Measurements from ENCODE around the gene PTBP1.
"Not testable (repeated sequence)": the region's sequence is repeated elsewhere in the genome, so short reads cannot be mapped to it uniquely, and the experiment has no call there.

Gene PTBP1

DNA sequence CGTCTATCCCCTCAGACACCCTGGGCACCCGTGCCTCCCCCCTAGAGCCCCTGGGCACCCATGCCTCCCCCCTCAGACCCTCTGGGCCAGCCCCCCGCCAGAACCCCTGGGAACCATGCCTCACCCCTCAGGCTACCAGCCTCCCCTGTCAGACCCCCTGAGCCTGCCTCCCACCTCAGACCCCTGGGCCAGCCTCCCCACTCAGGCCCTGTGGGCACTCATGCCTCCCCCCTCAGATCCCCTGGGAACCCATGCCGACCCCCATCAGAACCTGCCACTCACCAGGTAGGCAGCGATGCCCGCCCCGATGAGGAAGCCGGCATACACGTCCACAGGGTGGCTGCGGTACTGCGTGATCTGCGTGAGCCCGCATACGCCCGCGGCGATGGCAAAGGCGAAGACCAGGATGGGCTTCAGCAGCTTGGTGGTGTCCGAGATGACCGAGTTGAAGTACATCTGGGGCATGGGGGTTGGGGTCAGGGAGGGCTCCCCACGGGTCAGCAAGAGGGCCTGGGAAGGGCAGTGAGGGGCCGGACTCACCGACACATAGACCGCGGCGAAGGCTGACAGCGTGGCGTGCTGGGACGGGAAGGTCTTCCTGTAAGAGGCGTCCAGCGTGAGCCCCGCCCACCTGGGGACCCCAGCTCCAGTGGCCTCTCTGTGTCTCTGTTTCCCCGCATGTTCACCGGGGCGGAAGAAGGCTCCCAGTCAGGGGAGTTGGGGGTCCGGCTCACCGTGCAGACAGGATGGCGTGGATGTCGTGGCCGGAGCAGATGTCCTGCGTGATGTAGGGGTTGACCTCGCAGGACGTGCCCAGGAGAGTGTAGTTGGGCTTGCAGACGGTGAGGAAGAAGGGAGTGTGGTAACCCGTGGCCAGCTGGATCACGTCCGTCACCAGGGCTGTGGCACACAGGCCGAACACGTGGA, 17.2 kb downstream of the PTBP1 start:
- TF ChIP-seq POLR2A (IDR thresholded peaks at IDR 0.05; ENCODE audit: low read length) (no peak), GATA1 (IDR thresholded peaks at IDR 0.05; ENCODE audit: low read depth, low read length) (no peak)
- no peak for DNase-seq

DNA sequence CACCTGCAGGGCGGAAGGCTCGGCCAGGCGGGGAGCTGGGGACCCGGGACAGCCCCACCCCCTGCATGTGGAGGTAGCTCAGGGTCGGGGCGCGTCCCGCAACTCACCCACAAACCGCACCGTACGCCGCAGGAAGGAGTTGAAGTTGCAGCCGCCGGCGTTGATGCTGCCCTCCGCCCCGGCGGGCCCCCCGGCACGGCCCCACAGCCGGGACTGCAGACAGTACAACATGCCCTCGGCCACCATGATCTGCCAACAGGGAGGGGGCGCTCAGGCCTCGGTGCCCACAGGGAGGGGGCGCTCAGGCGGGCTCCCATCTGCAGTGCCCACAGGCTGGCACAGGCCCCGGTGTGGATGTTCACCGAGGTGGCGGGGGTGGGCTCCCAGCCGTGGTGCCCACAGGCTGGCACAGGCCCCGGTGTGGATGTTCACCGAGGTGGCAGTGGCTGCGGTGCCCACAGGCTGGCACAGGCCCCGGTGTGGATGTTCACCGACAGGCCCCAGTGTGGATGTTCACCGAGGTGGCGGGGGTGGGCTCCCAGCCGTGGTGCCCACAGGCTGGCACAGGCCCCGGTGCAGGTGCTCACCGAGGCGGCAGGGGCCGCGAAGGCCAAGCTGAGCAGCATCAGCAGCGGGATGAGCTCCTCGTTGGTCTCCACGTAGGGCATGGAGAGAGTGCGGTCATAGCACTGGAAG, 18.0 kb downstream of the PTBP1 start:
- DNase-seq, result no peak
- TF ChIP-seq GATA1 (IDR thresholded peaks at IDR 0.05; ENCODE audit: low read depth, low read length) (no peak), POLR2A (IDR thresholded peaks at IDR 0.05; ENCODE audit: low read length) (no peak)

DNA sequence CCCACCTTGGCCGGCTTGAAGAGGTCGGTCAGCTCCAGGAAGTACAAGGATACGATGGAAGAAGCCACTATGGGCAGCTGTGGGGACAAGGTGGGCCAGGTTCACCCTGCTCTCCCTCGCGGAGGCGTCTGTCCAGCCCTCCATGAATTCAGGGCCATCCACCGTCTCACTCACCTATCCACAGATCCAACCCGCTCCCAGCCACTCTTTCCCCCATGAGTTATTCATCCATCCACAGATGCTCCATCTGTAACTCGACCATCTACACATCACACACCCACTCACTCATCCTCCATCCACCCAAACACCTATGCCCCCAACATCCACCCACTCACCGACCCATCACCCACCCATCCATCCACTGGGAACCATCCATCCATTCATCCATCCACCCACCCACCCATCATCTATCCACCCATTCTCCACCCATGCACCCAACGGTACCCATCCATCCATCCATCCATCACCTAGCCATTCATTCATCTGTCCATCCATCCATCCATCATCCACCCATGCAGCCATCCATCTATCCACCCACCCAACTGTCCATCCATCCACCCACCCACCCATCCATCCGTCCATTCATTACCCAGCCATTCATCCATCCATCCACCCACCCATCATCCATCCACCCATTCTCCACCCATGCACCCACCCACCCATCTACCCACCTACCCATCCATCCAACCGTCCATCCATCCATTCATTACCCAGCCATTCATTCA, 18.7 kb downstream of the PTBP1 start:
- TF ChIP-seq GATA1 (IDR thresholded peaks at IDR 0.05; ENCODE audit: low read depth, low read length) (no peak), POLR2A (IDR thresholded peaks at IDR 0.05; ENCODE audit: low read length) (no peak)
- DNase-seq, result no peak

DNA sequence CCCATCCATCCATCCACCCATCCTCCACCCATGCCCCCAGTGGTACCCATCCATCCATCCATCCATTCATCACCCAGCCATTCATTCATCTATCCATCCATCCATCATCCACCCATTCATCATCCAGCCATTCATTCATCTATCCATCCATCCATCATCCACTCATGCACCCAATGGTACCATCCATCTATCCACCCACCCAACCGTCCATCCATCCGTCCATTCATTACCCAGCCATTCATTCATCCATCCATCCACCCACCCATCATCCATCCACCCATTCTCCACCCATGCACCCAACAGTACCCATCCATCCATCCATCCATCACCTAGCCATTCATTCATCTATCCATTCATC, 19.2 kb downstream of the PTBP1 start:
- no peak for DNase-seq
- no peak for TF ChIP-seq GATA1 (IDR thresholded peaks at IDR 0.05; ENCODE audit: low read depth, low read length)
- no peak for TF ChIP-seq POLR2A (IDR thresholded peaks at IDR 0.05; ENCODE audit: low read length)

DNA sequence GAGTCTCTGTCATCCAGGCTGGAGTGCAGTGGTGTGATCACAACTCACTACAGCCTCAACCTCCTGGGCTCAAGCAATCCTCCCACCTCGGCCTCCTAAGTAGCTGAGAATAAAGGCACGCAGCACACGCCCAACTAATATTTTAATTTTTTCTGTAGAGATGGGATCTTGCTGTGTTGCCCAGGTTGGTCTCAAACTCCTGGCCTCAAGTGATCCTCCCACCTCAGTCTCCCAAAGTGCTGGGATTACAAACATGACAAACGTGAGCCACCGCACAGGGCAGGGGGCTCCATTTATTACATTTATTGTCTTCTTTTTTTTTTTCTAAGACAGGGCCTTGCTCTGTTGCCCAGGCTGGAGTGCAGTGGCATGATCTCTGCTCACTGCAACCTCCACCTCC, 23.0 kb downstream of the PTBP1 start:
- DNase-seq, result not testable (repeated sequence)

DNA sequence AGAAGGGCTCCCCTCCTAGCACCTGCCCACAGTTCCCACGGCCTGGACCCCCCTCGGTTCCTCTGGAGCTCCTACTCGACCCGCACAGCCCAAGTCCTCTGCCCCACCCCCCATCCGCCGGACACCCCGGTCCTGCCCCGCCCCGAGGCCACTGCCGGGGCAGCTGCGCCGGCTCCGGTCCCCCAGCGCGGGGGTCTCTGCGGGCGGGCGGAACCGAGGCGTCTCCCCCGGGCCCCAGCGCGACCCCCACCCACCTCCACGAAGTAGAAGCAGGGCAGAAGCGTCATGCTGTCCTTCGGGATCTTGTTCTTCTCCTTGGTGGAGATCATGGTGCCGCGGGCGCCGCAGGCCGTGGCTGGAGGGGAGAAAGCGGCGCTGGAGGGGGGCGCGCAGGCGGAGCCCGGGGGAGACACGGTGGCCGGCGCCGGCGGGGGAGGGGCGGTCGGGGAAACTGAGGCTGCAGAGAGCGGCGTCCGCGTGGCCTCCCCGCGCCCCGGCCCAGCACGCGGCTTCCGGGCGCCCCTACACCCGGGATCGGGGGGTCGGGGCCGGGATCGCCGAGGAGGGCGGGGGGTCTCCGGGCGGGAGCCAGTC, 24.1 kb downstream of the PTBP1 start:
- DNase-seq, result no peak
- TF ChIP-seq GATA1 (IDR thresholded peaks at IDR 0.05; ENCODE audit: low read depth, low read length) (no peak), POLR2A (IDR thresholded peaks at IDR 0.05; ENCODE audit: low read length) (no peak)

DNA sequence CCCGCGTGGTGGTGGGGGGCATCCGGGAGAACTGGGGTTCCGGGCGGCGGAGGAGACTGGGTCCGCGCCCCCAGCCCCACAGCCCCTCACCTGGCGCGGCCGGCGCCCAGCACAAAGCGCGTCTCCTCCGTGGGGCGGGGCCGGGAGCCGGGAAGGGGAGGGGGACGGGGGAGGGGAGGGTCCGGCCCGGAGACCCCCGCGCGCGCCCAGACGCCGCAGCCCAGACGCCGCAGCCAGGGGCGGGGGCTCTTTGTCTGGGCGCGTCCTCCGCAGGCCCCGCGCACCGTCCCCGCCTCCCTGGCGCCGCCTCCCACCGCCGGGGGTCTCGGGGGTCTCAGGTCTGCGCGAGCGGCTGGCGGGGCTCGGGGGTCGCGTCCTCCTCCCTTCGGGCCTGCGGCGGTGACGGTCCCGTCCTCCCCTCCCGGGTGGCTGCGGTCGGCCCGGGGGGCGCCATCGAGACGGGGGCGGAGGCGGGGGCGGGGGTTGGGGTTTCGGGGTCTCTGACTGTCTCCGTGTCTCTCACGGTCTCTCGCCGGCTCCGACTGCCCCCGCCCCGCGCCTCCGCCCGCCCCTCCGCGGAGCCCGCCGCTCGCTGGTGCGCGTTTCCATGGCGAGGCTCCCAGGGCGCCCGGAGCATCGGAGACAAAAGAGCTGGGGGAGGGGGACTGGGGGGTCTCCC, 24.7 kb downstream of the PTBP1 start, which contains the start of gene PLPPR3:
Gene PLPPR3, minus strand, starts transcription at position 131 of the 679 bp plus-strand sequence. CDS start 396 bp downstream, outside the sequence.
- no peak for DNase-seq
- TF ChIP-seq GATA1 (IDR thresholded peaks at IDR 0.05; ENCODE audit: low read depth, low read length) (no peak), POLR2A (IDR thresholded peaks at IDR 0.05; ENCODE audit: low read length) (no peak)

DNA sequence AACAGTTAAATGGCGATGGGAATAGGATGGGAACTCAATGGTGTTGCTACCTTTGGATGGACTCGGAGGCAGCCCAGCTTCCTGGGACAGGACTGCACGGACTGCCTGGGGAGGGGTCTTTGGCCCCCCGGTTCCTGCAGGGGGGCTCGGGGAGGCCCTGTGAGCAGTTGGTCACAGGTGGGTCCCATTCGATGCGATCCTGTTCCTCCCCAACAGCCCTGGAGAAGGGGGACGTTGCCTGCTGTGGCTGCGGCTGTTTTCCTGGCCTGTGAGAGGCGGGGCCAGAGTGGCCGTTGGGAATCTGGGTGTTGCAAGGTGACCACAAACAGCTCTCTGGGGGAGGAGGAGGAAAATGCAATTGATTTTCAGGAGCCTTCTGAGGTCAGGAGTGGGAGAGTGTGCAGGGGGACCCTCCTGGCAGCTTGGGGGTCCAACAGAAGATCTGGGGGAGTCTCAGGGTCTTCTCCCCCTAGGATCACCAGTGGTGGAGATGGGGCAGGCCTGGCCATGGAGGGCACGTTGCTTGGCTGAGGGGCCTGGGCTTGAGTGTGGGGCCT, 26.4 kb downstream of the PTBP1 start:
- no peak for DNase-seq
- TF ChIP-seq GATA1 (IDR thresholded peaks at IDR 0.05; ENCODE audit: low read depth, low read length) (no peak), POLR2A (IDR thresholded peaks at IDR 0.05; ENCODE audit: low read length) (no peak)

DNA sequence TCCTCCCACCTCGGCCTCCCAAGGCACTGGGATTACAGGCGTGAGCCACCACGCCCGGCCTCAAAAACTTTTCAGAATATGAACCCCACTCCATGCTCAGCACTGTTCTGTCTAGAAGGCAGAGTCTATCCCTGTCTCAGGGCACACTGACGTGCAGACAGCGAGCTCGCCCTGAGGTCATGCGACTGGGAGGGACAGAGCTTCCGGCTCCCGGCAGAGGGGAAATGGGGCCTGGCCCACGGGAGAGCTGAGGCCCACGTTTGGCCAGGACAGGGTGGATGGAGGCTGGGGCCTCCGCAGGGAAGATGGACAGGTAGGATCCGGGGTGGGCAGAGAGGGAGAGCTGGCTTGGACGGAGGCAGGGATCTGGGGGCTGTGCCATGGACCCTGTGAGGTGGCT, 27.6 kb downstream of the PTBP1 start:
- no peak for DNase-seq
- TF ChIP-seq GATA1 (IDR thresholded peaks at IDR 0.05; ENCODE audit: low read depth, low read length), result no peak
- no peak for TF ChIP-seq POLR2A (IDR thresholded peaks at IDR 0.05; ENCODE audit: low read length)

DNA sequence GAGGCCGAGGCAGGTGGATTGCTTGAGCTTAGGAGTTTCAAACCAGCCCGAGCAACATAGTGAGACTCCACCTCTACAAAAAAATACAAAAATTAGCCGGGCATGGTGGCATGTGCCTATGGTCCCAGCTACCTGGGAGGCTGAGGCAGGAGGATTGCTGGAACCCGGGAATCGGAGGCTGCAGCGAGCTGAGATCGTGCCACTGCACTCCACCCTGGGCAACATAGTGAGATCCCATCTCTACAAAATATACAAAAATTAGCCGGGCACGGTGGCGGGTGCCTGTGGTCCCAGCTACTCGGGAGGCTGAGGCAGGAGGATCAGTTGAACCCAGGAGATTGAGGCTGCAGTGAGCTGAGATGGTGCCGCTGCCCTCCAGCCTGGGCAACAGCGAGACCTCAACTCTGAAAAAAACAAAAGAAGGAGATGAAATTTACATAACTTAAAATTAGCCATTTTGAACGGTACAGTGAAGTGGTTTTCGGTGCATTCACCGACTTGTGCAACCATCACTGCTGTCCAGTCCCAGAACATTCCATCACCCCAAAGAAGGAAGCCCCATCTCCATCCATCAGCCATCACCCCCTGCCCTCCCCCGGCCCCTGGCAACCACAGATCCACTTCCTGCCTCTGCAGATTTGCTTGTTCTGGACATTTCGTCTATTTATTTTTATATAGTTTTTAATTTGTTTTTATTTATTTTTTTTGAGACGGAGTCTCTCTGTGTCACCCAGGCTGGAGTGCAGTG, 28.8 kb downstream of the PTBP1 start:
- TF ChIP-seq POLR2A (IDR thresholded peaks at IDR 0.05; ENCODE audit: low read length) (no peak), GATA1 (IDR thresholded peaks at IDR 0.05; ENCODE audit: low read depth, low read length) (no peak)
- no peak for DNase-seq

DNA sequence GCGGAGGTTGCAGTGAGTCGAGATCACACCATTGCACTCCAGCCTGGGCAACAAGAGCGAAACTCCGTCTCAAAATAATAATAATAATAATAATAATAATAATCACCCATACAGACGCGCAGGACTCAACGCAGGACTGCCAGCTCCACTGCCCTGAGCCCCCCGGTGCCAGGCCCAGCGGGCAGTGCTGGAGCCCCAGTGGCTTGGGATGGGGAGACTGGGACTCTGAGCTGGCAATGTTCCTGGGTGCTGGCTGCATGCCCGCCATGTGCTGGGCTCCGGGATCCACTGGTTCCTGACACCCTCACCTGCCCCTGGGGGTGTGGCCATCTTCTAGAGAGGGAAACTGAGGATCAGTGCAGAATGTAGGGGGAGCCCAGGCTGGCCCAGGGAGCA, 30.1 kb downstream of the PTBP1 start:
- no peak for TF ChIP-seq POLR2A (IDR thresholded peaks at IDR 0.05; ENCODE audit: low read length)
- TF ChIP-seq GATA1 (IDR thresholded peaks at IDR 0.05; ENCODE audit: low read depth, low read length), result no peak
- DNase-seq, result no peak

DNA sequence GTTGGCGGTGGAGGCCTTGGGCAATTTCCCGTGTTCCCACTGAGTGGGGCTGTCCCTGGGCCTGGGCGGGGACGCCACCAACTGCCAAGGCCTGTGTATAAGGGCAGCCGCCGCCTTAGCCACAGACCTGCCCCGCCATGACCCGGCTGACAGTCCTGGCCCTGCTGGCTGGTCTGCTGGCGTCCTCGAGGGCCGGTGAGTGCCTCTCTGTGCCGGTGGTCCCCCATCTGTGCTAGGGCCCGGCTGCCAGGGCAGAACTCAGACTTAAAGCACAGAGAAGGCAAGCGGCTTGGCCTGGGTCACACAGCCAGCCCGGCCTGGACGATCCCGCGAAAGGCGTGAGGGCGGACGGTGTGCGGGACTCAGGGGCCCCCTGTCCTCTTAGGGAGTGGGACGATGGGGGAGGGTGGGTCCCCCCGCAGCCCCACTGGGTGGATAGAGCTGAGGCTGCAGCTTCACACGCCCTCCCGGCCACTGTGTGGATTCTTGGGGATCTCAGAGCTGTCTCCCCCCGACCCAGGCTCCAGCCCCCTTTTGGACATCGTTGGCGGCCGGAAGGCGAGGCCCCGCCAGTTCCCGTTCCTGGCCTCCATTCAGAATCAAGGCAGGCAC, 30.6 kb downstream of the PTBP1 start, which contains the start of gene AZU1:
Gene AZU1, plus strand, starts transcription at position 128 of the 612 bp plus-strand sequence. Its CDS starts 10 bp downstream, at position 138.
- DNase-seq, result no peak
- TF ChIP-seq POLR2A (IDR thresholded peaks at IDR 0.05; ENCODE audit: low read length), result no peak
- no peak for TF ChIP-seq GATA1 (IDR thresholded peaks at IDR 0.05; ENCODE audit: low read depth, low read length)
